HepG2 (cell line): ENCODE data around the gene FKBP10. TPM values are rescaled to one million over a fixed set of nuclear protein-coding genes. Genes with fewer than 3 reads are reported as not detected.

Source experiments
- ATAC-seq: fragments of 200-7000 bp; cut with Tn5 transposase; 3 replicates; pipeline ENCODE4 v1.9.1; 2020; ENCODE audit warnings: mild to moderate bottlenecking, moderate library complexity
- BruUV-seq: library from RNA; stranded (reverse); fragments of 400-500 nt; replicated peaks from 2 replicates; lab custom pipeline; 2021; lab: Mats Ljungman, UMichigan
- CTCF ChIA-PET: fragments of 300-600 bp; formaldehyde crosslinking; extraction: SDS; loops from one replicate; lab custom pipeline; 2021; ENCODE audit warnings: low total read pairs, inconsistent platforms, low intra/inter-chr PET ratio; lab: Yijun Ruan, JAX
- POLR2A ChIA-PET: fragments of 350-600 bp; sonication (Branson Sonifier 250); formaldehyde crosslinking; loops from one replicate; lab custom pipeline; 2020; ENCODE audit warnings: antibody characterized with exemption, inconsistent platforms; lab: Yijun Ruan, JAX
- DNase-seq: peaks from one replicate; pipeline ENCODE4 v3.0.0-alpha.2; 2015; ENCODE audit warnings: low spot score
- FAIRE-seq: peaks from 3 replicates; lab custom pipeline; 2011; peaks lifted over from hg19 to GRCh38; lab: Jason Lieb, UNC
- H2AFZ ChIP-seq: one replicate; pipeline ENCODE4 v1.6.1; 2011; ENCODE audit warnings: low read length, inconsistent platforms
- H3K27ac ChIP-seq: fragments of 300-600 bp; 3 replicates; pipeline ENCODE4 v1.8.0; 2011; ENCODE audit warnings: mixed run types, mild to moderate bottlenecking, mixed read lengths, low read length, inconsistent platforms; ENCODE audit not compliant: insufficient read depth; ENCODE audit errors: extremely low read length
- H3K27me3 ChIP-seq, 2 experiments: fragments of 200-600 bp in 1 of 2; 2 replicates in 1 of 2; 3 replicates in 1 of 2; pipeline versions ENCODE4 v1.6.0 to v1.8.0; 2011; ENCODE audit warnings: low read length in 2 of 2, mild to moderate bottlenecking in 2 of 2, moderate library complexity in 2 of 2, inconsistent platforms in 1 of 2; ENCODE audit not compliant: insufficient read depth in 2 of 2, control insufficient read depth in 1 of 2
- H3K36me3 ChIP-seq, 2 experiments: fragments of 200-600 bp in 1 of 2; replicated peaks in 1 of 2; 2 replicates in 1 of 2; 3 replicates in 1 of 2; pipeline versions ENCODE4 v1.5.1 to v1.8.0; 2011; ENCODE audit warnings: low read length in 2 of 2, inconsistent platforms in 1 of 2; ENCODE audit not compliant: insufficient read depth in 2 of 2, control insufficient read depth in 1 of 2
- H3K4me1 ChIP-seq: 2 replicates; pipeline ENCODE4 v1.5.1; 2012; ENCODE audit warnings: low read length, inconsistent platforms; ENCODE audit not compliant: insufficient read depth
- H3K4me2 ChIP-seq: 2 replicates; pipeline ENCODE4 v1.6.0; 2011; ENCODE audit warnings: low read depth, low read length, inconsistent platforms
- H3K4me3 ChIP-seq, 3 experiments: fragments of 200-600 bp in 1 of 3; sonication (generic), shearing (Covaris generic) in 1 of 3; replicated peaks in 1 of 3; 2 replicates each; pipeline ENCODE4 v1.5.1; 2011 to 2016; ENCODE audit warnings: low read length in 3 of 3, inconsistent platforms in 2 of 3, low read depth in 2 of 3, mild to moderate bottlenecking in 2 of 3, control low read depth in 1 of 3, mixed read lengths in 1 of 3; ENCODE audit not compliant: insufficient read depth in 1 of 3
- H3K79me2 ChIP-seq: one replicate; pipeline ENCODE4 v1.6.1; 2011; ENCODE audit warnings: low read length, inconsistent platforms; ENCODE audit not compliant: insufficient read depth
- H3K9ac ChIP-seq: 2 replicates; pipeline ENCODE4 v1.6.0; 2011; ENCODE audit warnings: mild to moderate bottlenecking, low read depth, low read length, inconsistent platforms; ENCODE audit not compliant: insufficient read depth
- H3K9me3 ChIP-seq: 2 replicates; pipeline ENCODE4 v1.5.1; 2012; ENCODE audit warnings: mild to moderate bottlenecking, low read length
- H4K20me1 ChIP-seq: 2 replicates; pipeline ENCODE4 v1.6.0; 2011; ENCODE audit warnings: inconsistent platforms, mild to moderate bottlenecking, low read length, moderate library complexity; ENCODE audit not compliant: insufficient read depth
- GABPA ChIP-seq, 2 experiments: IDR thresholded peaks; 2 replicates each; pipeline ENCODE4 v1.6.1; 2011 to 2016; ENCODE audit warnings: low read depth in 2 of 2, low read length in 1 of 2, missing biosample characterization in 1 of 2, missing genetic modification characterization in 1 of 2
- HIVEP1 ChIP-seq: sonication (generic); formaldehyde crosslinking; IDR thresholded peaks from 2 replicates; pipeline ENCODE4 v1.4.0; 2020; ENCODE audit warnings: mild to moderate bottlenecking, missing genetic modification reagents
- POLR2G ChIP-seq: fragments of 200-400 bp; formaldehyde crosslinking; IDR thresholded peaks from 2 replicates; pipeline ENCODE4 v1.6.1; 2018; ENCODE audit warnings: mild to moderate bottlenecking, low read depth, low read length, moderate library complexity
- SIN3B ChIP-seq: fragments of 150-350 bp; IDR thresholded peaks from 2 replicates; pipeline ENCODE4 v1.6.1; 2014; ENCODE audit warnings: low read length
- ZBTB8A ChIP-seq: sonication (generic); formaldehyde crosslinking; IDR thresholded peaks from 2 replicates; pipeline ENCODE4 v1.4.0; 2020; ENCODE audit warnings: mild to moderate bottlenecking, low read depth, missing genetic modification reagents, borderline replicate concordance
- ZC3H13 ChIP-seq: sonication (generic); formaldehyde crosslinking; IDR thresholded peaks from 2 replicates; pipeline ENCODE4 v1.8.1; 2023; ENCODE audit warnings: mild to moderate bottlenecking, missing genetic modification reagents, moderate library complexity
- ZNF558 ChIP-seq: sonication (generic); formaldehyde crosslinking; IDR thresholded peaks from 2 replicates; pipeline ENCODE4 v1.9.0; 2022; ENCODE audit warnings: mild to moderate bottlenecking, missing genetic modification reagents, borderline replicate concordance
- ZNF563 ChIP-seq: sonication (generic); formaldehyde crosslinking; IDR thresholded peaks from 2 replicates; pipeline ENCODE4 v1.8.0; 2022; ENCODE audit warnings: mild to moderate bottlenecking, moderate library complexity, missing genetic modification reagents
- ZSCAN22 ChIP-seq: sonication (generic); formaldehyde crosslinking; IDR thresholded peaks from 2 replicates; pipeline ENCODE4 v1.4.0; 2020; ENCODE audit warnings: mild to moderate bottlenecking, missing genetic modification reagents
- WGBS: methylation state at CpG from one replicate; pipeline ENCODE4 v1.1.6; 2017; ENCODE audit warnings: low lambda C conversion rate; 5-methylcytosine and 5-hydroxymethylcytosine counted together
- in situ Hi-C: cut with HindIII; loops from 2 replicates; pipeline ENCODE4 v1.10.0; 2017; ENCODE audit warnings: low pct_unique_long_range_greater_than_20kb; ENCODE audit not compliant: extremely low pct_ligation_motif_present
- intact Hi-C: fragments of 100-400 bp; cut with micrococcal nuclease; formaldehyde crosslinking; loops from one replicate; pipeline ENCODE4 v1.10.0; 2022; ENCODE audit not compliant: unreplicated experiment
- polyA plus RNA-seq, 8 experiments: library from polyadenylated mRNA; depleted of rRNA in 3 of 8; stranded (reverse) in 7 of 8; unstranded in 1 of 8; fragments of >200 nt; fragmentation: Illumina TruSeq in 4 of 8; extraction: Trizol in 4 of 8; gene quantifications; 2 replicates each; pipeline versions ENCODE4 v1.2.1 to v1.2.3, GENCODE V29; 2011 to 2016; ENCODE audit warnings: low read depth in 4 of 8, missing spikeins in 1 of 8, mixed read lengths in 1 of 8; ENCODE audit not compliant: insufficient read depth in 1 of 8
- total RNA-seq, 5 experiments: library from RNA; depleted of rRNA; stranded (reverse); fragments of >200 nt; fragmentation: Illumina TruSeq; extraction: Trizol; gene quantifications; 2 replicates each; pipeline ENCODE4 v1.2.3, GENCODE V29; 2016; ENCODE audit warnings: low read depth in 1 of 5
- TF ChIP-seq, protein P1 (sequence below): sonication (generic); formaldehyde crosslinking; IDR thresholded peaks from 2 replicates; pipeline ENCODE4 v1.4.0; 2020; ENCODE audit warnings: mild to moderate bottlenecking, missing genetic modification reagents
- TF ChIP-seq, protein P2 (sequence below): sonication (generic); formaldehyde crosslinking; IDR thresholded peaks from 2 replicates; pipeline ENCODE4 v1.4.0; 2020; ENCODE audit warnings: missing genetic modification reagents, mild to moderate bottlenecking, borderline replicate concordance
- TF ChIP-seq, protein P3 (sequence below): sonication (generic); formaldehyde crosslinking; IDR thresholded peaks from 2 replicates; pipeline ENCODE4 v1.8.1; 2023; ENCODE audit warnings: mild to moderate bottlenecking, missing genetic modification reagents

Gene FKBP10
- total and polyA plus RNA-seq, 2 of the 13 experiments (the other 11 are each of a cell fraction or from before 2014, with no cell fraction given) = 149 to 573 TPM

DNA sequence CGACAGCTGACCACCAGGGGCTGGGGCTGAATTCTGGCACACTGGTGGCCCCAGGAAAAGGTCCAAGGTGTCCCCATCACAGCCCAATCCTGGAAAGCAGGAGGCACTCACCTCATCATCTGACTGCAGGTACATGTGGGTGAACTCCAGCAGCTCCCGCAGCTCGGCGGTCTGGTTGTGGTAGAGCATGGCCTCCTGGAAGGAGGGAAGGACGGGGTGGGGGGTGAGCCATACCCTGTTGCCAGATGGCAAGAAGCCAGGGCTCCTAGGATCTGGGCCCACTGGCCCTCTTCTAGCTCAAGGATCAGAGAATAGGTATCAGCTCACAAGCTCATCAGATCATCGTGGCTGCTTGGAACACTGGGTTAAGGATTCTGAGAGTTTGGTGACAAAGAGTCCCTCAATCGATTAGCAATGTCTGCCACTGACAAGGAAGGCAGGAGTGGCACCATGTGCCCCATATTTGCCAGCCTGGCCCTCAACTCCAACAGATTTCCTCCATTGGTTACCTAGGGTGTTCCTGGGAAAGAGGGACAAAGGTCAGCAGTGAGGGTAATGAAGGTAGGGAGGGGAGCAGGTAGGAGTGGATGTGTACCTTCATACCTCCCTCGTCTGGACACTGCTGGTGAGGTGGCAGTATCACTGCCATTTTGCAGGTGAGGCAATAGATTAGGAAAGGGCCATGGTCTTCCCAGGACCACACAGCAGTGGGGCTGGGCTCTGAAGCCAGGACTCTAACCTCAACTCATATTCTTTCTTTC, 5.9 kb upstream of the FKBP10 start (continued):
- TF ChIP-seq, protein P1, sequence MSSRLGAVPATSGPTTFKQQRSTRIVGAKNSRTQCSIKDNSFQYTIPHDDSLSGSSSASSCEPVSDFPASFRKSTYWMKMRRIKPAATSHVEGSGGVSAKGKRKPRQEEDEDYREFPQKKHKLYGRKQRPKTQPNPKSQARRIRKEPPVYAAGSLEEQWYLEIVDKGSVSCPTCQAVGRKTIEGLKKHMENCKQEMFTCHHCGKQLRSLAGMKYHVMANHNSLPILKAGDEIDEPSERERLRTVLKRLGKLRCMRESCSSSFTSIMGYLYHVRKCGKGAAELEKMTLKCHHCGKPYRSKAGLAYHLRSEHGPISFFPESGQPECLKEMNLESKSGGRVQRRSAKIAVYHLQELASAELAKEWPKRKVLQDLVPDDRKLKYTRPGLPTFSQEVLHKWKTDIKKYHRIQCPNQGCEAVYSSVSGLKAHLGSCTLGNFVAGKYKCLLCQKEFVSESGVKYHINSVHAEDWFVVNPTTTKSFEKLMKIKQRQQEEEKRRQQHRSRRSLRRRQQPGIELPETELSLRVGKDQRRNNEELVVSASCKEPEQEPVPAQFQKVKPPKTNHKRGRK (CRISPR knock-in tag) = no peak
- TF ChIP-seq POLR2G (peak; percentile 44; the same call in 1 of the 2 replicates), ZC3H13 (peak; percentile 53; the same call in 1 of the 2 replicates)
- TF ChIP-seq, all 625 proteins: peak for 9

DNA sequence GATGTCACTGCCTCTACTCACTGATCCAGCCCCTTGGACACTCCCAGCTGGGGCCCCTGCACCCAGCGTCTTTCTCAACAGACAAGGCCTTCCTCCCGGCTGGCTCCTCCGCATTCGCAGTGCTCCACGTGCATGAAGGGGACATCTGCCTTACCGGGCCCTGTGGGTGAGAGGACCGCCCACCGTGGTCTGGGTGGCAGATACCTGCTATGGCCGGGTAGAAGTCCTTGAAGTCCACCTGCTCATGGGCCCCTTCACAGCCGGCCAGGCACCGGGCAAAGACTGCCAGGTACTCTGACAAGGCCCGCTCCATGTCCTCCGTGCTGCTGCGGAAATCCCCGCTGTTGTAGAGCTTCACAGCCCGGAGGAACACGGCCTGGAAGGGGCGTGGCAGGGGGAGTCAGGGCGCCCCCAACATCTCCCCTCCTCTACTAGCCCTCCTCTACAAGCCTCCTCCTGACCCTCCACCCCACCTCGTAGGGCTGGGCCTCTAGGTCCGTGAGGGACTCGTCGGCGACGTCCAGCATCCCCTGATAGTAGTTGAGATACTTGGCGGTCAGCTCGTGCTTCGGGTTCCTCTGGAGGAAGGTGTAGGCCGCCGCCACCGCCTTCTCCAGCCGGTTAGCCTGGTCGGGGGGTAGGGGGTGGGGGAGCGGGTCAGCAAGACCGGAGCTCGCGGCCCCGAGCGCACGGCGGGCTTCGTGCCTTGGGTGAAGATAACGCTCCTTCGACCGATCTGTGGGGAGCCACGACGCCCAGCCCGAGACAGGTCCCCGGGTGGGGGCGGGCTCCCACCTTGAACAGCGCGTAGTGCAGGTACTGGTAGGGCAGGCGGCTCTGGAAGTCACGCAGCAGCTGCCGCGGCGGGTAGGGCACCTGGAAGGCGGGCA, 1.9 kb upstream of the FKBP10 start:
- CTCF ChIA-PET = interaction anchor here (0.9 to 2.6 kb wide), 2 partner anchors 24 to 73 kb away, joined by 3 to 14 read pairs; partner anchors contain the start of gene JUP
- Histone ChIP-seq H3K4me2 (peak overlapping the region; percentile 94), H3K27me3 (no peaks in the 10 kb centered on the region; a peak in 1 of 5 replicates), H3K9ac (peak overlapping the region; percentile 88), H3K79me2 (peaks cover 39% of the 10 kb centered on the region), H3K4me1 (peaks cover 56% of the 10 kb centered on the region), H4K20me1 (no peaks in the 10 kb centered on the region), H2AFZ (no peak overlapping the region), H3K36me3 (peaks cover 3 to 8% of the 10 kb centered on the region in 2 experiments; a peak in 1 of 5 replicates), H3K27ac (peak overlapping the region; percentile 82), H3K9me3 (no peaks in the 10 kb centered on the region), H3K4me3 (peak overlapping the region; percentile 83 to 88 (median 87))
- FAIRE-seq = no peak
- no peak for DNase-seq
- in situ Hi-C loops = no loop called here
- BruUV-seq = no TSS peak
- POLR2A ChIA-PET = interaction anchor here (0.7 to 3.9 kb wide), 21 partner anchors 9 to 192 kb away, joined by 3 to 22 read pairs (median 9); partner anchors contain the start of genes ACLY, EIF1, HAP1 and JUP
- 4% methylated on average over 48 of the region's 58 CpGs for WGBS
- intact Hi-C loops = loop anchor here (5.0 to 10.0 kb wide), 2 partner anchors 54 to 146 kb away; partner anchors contain the start of gene KLHL11
- ATAC-seq = peak; percentile 26
- TF ChIP-seq SIN3B (no peak), ZSCAN22 (CRISPR knock-in tag) (no peak), ZNF558 (CRISPR knock-in tag) (no peak), ZNF563 (no peak), GABPA (IDR thresholded peaks at IDR 0.05; ENCODE audit: low read depth, low read length) (no peak), GABPA (CRISPR knock-in tag; IDR thresholded peaks at IDR 0.05; ENCODE audit: low read depth) (no peak), ZBTB8A (CRISPR knock-in tag) (no peak), HIVEP1 (CRISPR knock-in tag) (0 out of 2 replicates have a peak, but pooled peaks have one; percentile 17)
- TF ChIP-seq, protein P2, sequence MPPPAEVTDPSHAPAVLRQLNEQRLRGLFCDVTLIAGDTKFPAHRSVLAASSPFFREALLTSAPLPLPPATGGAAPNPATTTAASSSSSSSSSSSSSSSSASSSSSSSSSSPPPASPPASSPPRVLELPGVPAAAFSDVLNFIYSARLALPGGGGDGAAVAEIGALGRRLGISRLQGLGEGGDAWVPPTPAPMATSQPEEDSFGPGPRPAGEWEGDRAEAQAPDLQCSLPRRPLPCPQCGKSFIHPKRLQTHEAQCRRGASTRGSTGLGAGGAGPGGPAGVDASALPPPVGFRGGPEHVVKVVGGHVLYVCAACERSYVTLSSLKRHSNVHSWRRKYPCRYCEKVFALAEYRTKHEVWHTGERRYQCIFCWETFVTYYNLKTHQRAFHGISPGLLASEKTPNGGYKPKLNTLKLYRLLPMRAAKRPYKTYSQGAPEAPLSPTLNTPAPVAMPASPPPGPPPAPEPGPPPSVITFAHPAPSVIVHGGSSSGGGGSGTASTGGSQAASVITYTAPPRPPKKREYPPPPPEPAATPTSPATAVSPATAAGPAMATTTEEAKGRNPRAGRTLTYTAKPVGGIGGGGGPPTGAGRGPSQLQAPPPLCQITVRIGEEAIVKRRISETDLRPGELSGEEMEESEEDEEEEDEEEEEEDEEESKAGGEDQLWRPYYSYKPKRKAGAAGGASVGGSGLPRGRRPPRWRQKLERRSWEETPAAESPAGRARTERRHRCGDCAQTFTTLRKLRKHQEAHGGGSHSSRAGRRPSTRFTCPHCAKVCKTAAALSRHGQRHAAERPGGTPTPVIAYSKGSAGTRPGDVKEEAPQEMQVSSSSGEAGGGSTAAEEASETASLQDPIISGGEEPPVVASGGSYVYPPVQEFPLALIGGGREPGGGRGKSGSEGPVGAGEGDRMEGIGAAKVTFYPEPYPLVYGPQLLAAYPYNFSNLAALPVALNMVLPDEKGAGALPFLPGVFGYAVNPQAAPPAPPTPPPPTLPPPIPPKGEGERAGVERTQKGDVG = peak; percentile 50; the same call in 1 of the 2 replicates
- TF ChIP-seq, protein P3, sequence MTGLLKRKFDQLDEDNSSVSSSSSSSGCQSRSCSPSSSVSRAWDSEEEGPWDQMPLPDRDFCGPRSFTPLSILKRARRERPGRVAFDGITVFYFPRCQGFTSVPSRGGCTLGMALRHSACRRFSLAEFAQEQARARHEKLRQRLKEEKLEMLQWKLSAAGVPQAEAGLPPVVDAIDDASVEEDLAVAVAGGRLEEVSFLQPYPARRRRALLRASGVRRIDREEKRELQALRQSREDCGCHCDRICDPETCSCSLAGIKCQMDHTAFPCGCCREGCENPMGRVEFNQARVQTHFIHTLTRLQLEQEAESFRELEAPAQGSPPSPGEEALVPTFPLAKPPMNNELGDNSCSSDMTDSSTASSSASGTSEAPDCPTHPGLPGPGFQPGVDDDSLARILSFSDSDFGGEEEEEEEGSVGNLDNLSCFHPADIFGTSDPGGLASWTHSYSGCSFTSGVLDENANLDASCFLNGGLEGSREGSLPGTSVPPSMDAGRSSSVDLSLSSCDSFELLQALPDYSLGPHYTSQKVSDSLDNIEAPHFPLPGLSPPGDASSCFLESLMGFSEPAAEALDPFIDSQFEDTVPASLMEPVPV (CRISPR knock-in tag) = no peak; the same call in 1 of the 2 replicates
